Measurements from ENCODE around the gene CSK. TPM values are rescaled to one million over a fixed set of nuclear protein-coding genes. Genes with fewer than 3 reads are reported as not detected.

The CSK gene
- polyA plus RNA-seq, 1 of the 3 experiments (the other 2 are of a cell fraction), result 53.1 TPM

- no peaks in the 10 kb centered on the region for H3K9me2 ChIP-seq
- H3K9me3 ChIP-seq, result no peaks in the 10 kb centered on the region
- H2AFZ ChIP-seq (ENCODE audit: low read depth), result no peak within 1 kb of the TSS
- H3F3A ChIP-seq (replicated peaks; ENCODE audit: insufficient read depth), result no peaks in the 10 kb centered on the region
- TF ChIP-seq REST (IDR thresholded peaks at IDR 0.05; ENCODE audit: low read depth, low read length), result peak; percentile 93
- no peak for TF ChIP-seq RXRA (IDR thresholded peaks at IDR 0.05; ENCODE audit: borderline replicate concordance, low read depth)
- POLR2A ChIA-PET, result no interaction called here
- no peak within 1 kb of the TSS for H3K4me2 ChIP-seq
- H3K27me3 ChIP-seq (ENCODE audit: insufficient read depth), result peaks cover 24% of the 10 kb centered on the region; the same call in 1 of the 2 replicates
- CTCF ChIA-PET, result interaction anchor here (1.2 to 10.2 kb wide), 8 partner anchors 9 to 191 kb away, joined by 3 to 82 read pairs (median 9); no protein-coding TSS in a partner anchor
- WGBS (ENCODE audit: low lambda C conversion rate), result 25% methylated on average over 38 of the region's 44 CpGs
- no peaks in the 10 kb centered on the region for H3K36me3 ChIP-seq (replicated peaks in 1 of 2; ENCODE audit: control insufficient read depth in 1 of 2, insufficient read depth in 2 of 2, low read length in 1 of 2)
- H3K79me2 ChIP-seq (ENCODE audit: insufficient read depth), result no peaks in the 10 kb centered on the region
- H3K9ac ChIP-seq, result no peak within 1 kb of the TSS
- H3K4me1 ChIP-seq (ENCODE audit: control insufficient read depth in 1 of 2, insufficient read depth in 2 of 2, low read depth in 1 of 2, low read length in 1 of 2), result peaks cover 0 to 20% of the 10 kb centered on the region in 2 experiments; a peak in 1 of 4 replicates
- DNase-seq, result peak; percentile 62
- no peak within 1 kb of the TSS for H3K27ac ChIP-seq (ENCODE audit: low read depth in 2 of 2, low read length in 1 of 2)
- no peak within 1 kb of the TSS for H3K4me3 ChIP-seq (ENCODE audit: low read depth in 2 of 2, low read length in 1 of 2)
- no peaks in the 10 kb centered on the region for H4K20me1 ChIP-seq (ENCODE audit: insufficient read depth)
These were observed 44.5 kb downstream of the CSK start, which contains the start of gene CPLX3 for GRCh38 chr15:74826364-74826819. TSS of gene CPLX3 (plus strand) at chr15:74826627. CDS start at chr15:74826704, 77 bp downstream.

- H3K4me3 ChIP-seq (ENCODE audit: low read depth in 2 of 2, low read length in 1 of 2), result no peak overlapping the region
- H3K4me2 ChIP-seq, result no peak overlapping the region
- no peaks in the 10 kb centered on the region for H3F3A ChIP-seq (replicated peaks; ENCODE audit: insufficient read depth)
- peak; percentile 47 for DNase-seq
- peaks cover 24% of the 10 kb centered on the region; the same call in 1 of the 2 replicates for H3K27me3 ChIP-seq (ENCODE audit: insufficient read depth)
- H3K9me3 ChIP-seq, result no peaks in the 10 kb centered on the region
- POLR2A ChIA-PET, result no interaction called here
- no peak overlapping the region for H3K9ac ChIP-seq
- no peaks in the 10 kb centered on the region for H3K36me3 ChIP-seq (replicated peaks in 1 of 2; ENCODE audit: control insufficient read depth in 1 of 2, insufficient read depth in 2 of 2, low read length in 1 of 2)
- CTCF ChIA-PET, result interaction anchor here (0.7 to 10.2 kb wide), 12 partner anchors 10 to 192 kb away, joined by 3 to 82 read pairs (median 8); partner anchors contain the start of gene ULK3
- H4K20me1 ChIP-seq (ENCODE audit: insufficient read depth), result no peaks in the 10 kb centered on the region
- no peaks in the 10 kb centered on the region for H3K79me2 ChIP-seq (ENCODE audit: insufficient read depth)
- no peaks in the 10 kb centered on the region for H3K9me2 ChIP-seq
- no peak overlapping the region for H2AFZ ChIP-seq (ENCODE audit: low read depth)
- WGBS (ENCODE audit: low lambda C conversion rate), result 51% methylated on average over 17 of the region's 21 CpGs
- H3K27ac ChIP-seq (ENCODE audit: low read depth in 2 of 2, low read length in 1 of 2), result no peak overlapping the region
- peaks cover 0 to 17% of the 10 kb centered on the region in 2 experiments; a peak in 1 of 4 replicates for H3K4me1 ChIP-seq (ENCODE audit: control insufficient read depth in 1 of 2, insufficient read depth in 2 of 2, low read depth in 1 of 2, low read length in 1 of 2)
- TF ChIP-seq ELF1 (IDR thresholded peaks at IDR 0.05) (no peak), SIN3A (IDR thresholded peaks at IDR 0.05; ENCODE audit: borderline replicate concordance, low read depth, low read length) (no peak), RXRA (IDR thresholded peaks at IDR 0.05; ENCODE audit: borderline replicate concordance, low read depth) (no peak), USF1 (IDR thresholded peaks at IDR 0.05; ENCODE audit: borderline replicate concordance, low read depth) (no peak), SMC3 (IDR thresholded peaks at IDR 0.05; ENCODE audit: low read depth, low read length) (no peak), NRF1 (IDR thresholded peaks at IDR 0.05; ENCODE audit: low read depth, low read length) (no peak), GATA2 (CRISPR knock-in tag; IDR thresholded peaks at IDR 0.05) (no peak), FOSL2 (IDR thresholded peaks at IDR 0.05; ENCODE audit: borderline replicate concordance, low read depth) (no peak), MEF2A (IDR thresholded peaks at IDR 0.05; ENCODE audit: borderline replicate concordance, low read depth) (no peak), CTCF (IDR thresholded peaks at IDR 0.05) (no peak), TEAD4 (IDR thresholded peaks at IDR 0.05; ENCODE audit: borderline replicate concordance, insufficient read depth) (no peak)
These were observed 45.0 kb downstream of the CSK start for GRCh38 chr15:74826921-74827320.
